NCI-H1417 (cell line): Measurements from ENCODE around the gene FGR.
"Not testable (repeated sequence)": the region's sequence is repeated elsewhere in the genome, so short reads cannot be mapped to it uniquely, and the experiment has no call there.

Experiments
- DNase-seq, 3 experiments: peaks; one replicate each; lab custom pipeline; 2025; lab: John Stamatoyannopoulos, UW

The FGR gene

DNA sequence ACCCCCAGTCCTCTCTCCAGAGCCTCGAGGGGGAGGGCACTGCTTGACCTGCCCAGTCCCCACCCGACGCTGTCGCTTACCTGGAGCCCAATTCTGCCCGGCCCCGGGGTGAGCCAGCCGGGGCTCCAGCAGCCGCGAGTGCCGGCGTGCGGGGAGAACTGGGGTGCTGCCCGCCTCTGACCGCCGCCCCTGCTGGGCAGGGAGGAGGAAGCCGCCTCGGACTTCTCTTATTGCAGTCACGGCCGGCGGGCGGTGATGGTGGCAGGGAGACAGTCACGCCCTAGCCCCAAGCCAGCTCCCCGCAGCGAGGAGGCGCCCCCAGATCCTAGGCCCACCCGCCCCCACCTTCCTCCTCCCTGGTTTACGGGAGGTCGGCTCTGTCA lies at the start of gene FGR:
TSS of gene FGR (minus strand) at position 201 of the 383 bp plus-strand sequence. CDS start 11,269 bp downstream, outside the sequence.
- DNase-seq, result no peak

DNA sequence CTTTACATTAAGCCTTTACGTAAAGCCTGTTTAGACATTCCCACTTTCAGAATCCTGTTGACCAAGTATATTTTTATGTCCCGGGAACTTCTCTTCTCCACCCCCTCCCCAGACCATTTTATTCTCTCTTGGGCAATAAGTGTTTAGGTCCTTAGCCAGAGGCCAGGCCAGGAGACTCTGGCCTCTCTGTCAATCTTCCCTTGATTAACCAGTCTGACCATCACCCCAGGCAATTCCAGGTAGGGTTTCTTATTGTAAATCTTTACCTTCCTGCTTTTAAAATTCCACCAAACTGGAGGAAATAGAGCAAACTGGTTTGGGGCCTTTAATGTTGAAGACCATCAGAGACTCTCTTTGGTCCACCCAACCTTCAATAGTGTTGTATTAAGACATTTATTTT lies 49.2 kb upstream of the FGR start:
- no peak for DNase-seq

DNA sequence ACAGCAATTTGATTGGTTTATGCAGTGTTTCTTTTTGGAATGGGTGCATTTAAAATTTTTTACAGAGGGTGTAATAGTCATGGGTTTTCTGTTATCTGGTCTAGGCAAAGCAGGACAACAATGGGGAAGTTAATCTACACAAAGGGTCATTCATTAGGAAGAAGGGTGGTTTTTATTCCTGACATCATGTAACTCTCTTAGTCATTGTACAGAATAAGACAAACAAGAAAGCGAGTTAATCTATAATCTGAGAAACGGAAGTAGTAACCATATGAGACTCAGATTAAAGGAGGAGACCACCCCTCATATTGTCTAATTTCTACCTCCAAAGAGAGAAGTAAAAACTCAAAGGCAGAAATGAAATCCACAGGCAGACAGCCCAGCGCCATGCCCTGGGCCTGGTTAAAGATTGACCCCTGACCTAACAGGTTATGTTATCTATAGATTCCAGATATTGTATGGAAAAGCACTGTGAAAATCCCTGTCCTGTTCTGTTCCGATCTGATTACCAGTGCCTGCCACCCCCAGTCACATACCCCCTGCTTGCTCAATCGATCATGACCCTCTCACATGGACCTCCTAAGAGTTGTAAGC lies 47.5 kb upstream of the FGR start:
- no peak for DNase-seq

GRCh38 chr1:27681580-27681979 lies 46.6 kb upstream of the FGR start:
- not testable (repeated sequence) for DNase-seq

DNA sequence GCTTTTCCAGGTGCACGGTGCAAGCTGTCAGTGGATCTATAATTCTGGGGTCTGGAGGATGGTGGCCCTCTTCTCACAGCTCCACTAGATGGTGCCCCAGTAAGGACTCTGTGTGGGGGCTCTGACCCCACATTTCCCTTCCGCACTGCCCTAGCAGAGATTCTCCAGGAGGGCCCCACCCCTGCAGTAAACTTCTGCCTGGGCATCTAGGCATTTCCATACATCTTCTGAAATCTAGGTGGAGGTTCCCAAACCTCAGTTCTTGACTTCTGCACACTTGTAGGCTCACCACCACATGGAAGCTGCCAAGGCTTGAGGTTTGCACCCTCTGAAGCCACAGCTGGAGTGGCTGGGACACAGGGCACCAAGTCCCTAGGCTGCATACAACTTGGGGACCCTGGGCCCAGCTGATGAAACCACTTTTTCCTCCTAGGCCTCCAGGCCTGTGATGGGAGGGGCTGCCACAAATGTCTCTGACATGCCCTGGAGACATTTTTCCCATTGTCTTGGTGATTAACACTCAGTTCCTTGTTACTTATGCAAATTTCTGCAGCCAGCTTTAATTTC lies 45.3 kb upstream of the FGR start:
- not testable (repeated sequence) for DNase-seq

DNA sequence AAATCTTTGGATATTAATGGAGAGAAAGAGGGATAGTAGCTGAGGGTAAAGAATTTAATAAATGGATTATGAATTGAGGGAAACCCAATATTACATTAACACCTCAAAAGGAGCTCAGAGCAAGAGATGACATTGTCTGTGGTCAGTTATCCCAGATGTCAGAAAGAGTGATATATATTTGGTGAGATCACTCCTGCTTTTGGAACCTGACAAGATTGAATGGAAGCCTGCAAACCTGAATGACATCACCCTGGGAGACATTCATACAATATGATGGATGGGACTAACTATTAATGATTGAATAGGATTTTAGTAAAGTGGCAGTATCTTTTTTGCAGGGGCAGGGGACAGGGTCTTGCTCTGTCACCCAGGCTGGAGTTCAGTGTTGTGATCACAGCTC lies 43.8 kb upstream of the FGR start:
- no peak for DNase-seq

DNA sequence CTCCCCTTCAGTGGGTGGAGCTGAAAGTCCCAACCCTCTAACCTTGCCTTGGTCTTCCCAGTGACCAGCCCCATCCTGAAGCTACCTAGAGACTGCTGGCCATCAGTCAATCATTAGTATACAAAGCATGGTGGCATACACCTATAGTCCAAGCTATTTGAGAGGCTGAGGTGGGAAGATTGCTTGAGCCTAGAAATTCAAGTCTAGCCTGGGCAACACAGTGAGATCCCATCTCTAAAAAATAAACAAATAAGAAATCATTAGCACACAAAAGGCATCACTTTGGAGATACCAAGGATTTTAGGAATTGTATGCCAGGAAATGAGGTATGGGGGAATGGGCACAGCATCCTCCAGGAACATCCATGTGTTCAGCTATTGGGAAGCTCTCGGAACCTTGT lies 41.4 kb upstream of the FGR start:
- DNase-seq, result no peak

DNA sequence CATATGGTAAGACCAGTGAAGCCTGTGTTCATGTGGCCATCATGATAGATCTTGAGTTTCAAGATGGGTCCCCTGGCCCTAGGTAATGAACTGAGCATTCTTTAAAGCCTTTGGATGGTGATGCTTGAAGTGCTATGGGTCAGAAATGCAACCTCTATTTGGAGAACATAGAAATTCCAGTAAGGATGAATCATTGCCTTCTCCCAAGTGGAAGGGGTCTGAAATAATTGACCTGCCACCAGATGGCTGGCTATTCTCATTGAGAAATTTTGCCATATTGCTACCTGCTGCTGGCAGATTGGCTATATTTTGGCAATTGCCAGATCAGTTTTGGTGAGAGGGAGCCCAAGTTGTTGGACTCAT lies 37.7 kb upstream of the FGR start:
- no peak for DNase-seq

- DNase-seq, result peak; percentile 91 to 97 (median 96)
These were observed 37.2 kb upstream of the FGR start, which contains the start of gene IFI6 for GRCh38 chr1:27671964-27672749. Gene IFI6 (minus strand): TSS chr1:27672192. CDS start chr1:27669314, 2,878 bp downstream.

GRCh38 chr1:27669876-27670275 lies 34.9 kb upstream of the FGR start:
- no peak for DNase-seq

- peak; percentile 67 to 81 (median 80) for DNase-seq
These were observed 34.1 kb upstream of the FGR start for GRCh38 chr1:27668808-27669723.

GRCh38 chr1:27668121-27668807 lies 33.3 kb upstream of the FGR start:
- no peak for DNase-seq

DNA sequence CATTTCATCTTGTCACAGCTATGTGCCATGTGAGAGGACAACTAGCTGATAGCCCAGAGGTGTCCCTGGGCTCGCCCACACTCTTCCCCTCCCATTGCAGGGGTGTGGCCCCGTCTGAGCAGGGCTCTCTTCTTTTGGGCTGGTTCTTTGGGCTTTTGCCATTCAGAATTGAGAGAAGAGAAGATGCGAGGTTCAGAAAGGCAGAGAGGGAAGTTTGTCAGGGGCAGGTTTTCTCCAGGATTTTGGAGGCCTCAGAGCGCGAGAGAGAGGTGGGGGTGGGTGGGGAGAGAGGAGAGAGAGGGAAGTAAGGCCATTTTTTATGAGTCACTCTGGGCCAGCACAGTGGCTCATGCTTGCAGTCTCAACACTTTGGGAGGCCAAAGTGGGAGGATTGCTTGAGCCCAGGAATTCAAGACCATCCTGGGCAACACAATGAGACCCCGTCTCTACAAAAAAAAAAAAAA lies 31.8 kb upstream of the FGR start:
- no peak for DNase-seq

GRCh38 chr1:27666294-27666693 lies 31.3 kb upstream of the FGR start:
- DNase-seq, result no peak

DNA sequence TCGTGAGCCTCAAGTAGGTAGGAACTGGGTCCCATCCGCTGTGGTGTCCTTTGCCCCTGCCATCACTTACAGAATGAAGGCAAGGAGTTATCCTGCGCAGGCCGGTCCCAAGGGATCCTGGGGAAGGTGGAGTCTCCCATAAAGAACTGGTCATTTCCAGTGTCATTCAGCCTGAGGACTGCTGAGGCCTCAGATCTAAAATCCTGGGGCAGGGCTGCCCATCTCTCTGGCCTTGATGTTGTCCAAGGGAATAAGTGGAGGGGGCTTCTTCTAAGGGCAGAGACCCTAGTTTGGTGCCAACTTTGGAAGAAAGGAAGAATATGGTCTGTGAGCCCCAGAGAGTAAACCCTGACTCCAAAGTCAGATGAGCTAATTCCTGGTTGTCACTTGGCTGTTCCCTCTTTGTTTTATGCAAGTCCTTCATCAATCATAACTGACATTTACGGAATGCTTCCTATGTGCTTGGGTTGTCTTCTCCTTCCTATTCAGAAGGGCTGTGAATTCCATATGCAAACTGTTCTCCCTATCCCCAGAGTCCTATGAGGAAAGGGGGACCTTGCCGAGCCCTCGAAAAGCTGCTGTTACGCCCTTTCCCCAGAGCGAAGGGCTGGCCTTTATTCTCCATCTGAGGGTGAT lies 30.1 kb upstream of the FGR start:
- no peak for DNase-seq

- DNase-seq, result no peak
These were observed 29.3 kb upstream of the FGR start for GRCh38 chr1:27664291-27664690.

DNA sequence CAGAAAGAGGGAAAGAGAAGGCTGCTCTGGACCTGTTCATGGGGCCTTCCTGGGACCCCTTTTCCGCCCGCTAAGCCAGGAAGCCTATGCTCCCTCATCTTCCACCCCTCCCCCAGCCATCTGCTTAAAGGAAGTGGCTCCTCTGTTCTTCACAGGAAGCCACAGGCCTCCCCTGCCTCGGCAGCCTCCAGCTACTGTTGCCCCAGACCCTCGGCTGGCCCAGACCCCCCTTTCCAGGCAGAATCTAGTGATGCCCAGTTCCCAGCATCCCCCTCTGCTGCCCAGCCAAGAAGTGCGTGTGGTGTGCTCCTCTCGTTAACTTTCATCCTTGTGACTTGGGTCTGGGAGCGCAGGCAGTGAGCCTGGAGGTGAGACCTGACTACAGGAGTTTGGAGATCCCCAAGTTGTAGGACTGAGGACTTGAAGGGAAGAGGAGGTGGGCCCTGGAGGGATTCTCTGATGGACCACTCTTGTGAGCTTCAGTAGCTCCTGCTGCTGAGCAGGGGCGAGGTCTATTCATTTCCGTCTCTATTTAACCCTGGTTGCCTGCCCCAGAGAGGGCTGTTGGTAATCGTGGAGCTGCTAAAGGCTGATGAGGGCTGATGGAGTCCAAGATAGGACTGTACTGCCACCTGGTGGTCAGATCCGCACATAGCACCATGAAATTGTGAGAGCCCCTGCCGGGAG lies 27.9 kb upstream of the FGR start:
- peak; percentile 80 to 91 (median 87) for DNase-seq

- no peak for DNase-seq
These were observed 27.3 kb upstream of the FGR start for GRCh38 chr1:27662261-27662660.

- DNase-seq, result no peak
These were observed 26.6 kb upstream of the FGR start for GRCh38 chr1:27661412-27662075.

GRCh38 chr1:27660300-27660835 lies 25.4 kb upstream of the FGR start:
- DNase-seq, result no peak
